ENCODE data around the gene AFAP1L1.

Gene AFAP1L1

GRCh38 chr5:149317281-149318048 lies 45.8 kb downstream of the AFAP1L1 start:
- peak; percentile 41 for DNase-seq

GRCh38 chr5:149319174-149319573 lies 47.5 kb downstream of the AFAP1L1 start:
- no peak for DNase-seq

- no peak for DNase-seq
Observed at GRCh38 chr5:149320791-149321330, 49.2 kb downstream of the AFAP1L1 start.

GRCh38 chr5:149322518-149322917 lies 50.9 kb downstream of the AFAP1L1 start:
- DNase-seq, result no peak

- no peak for DNase-seq
Observed at GRCh38 chr5:149323210-149323609, 51.6 kb downstream of the AFAP1L1 start.

GRCh38 chr5:149323621-149324205 lies 52.1 kb downstream of the AFAP1L1 start:
- DNase-seq, result no peak

- DNase-seq, result no peak
Observed at GRCh38 chr5:149324641-149325040, 53.0 kb downstream of the AFAP1L1 start.

GRCh38 chr5:149325166-149325735 lies 53.6 kb downstream of the AFAP1L1 start:
- DNase-seq, result no peak

- no peak for DNase-seq
Observed at GRCh38 chr5:149325894-149326293, 54.2 kb downstream of the AFAP1L1 start.

GRCh38 chr5:149326611-149327010 lies 55.0 kb downstream of the AFAP1L1 start:
- DNase-seq, result no peak

GRCh38 chr5:149328177-149328576 lies 56.5 kb downstream of the AFAP1L1 start:
- DNase-seq, result no peak

- no peak for DNase-seq
Observed at GRCh38 chr5:149333711-149334443, 62.2 kb downstream of the AFAP1L1 start.

GRCh38 chr5:149337736-149338135 lies 66.1 kb downstream of the AFAP1L1 start:
- DNase-seq, result no peak

GRCh38 chr5:149338364-149338763 lies 66.7 kb downstream of the AFAP1L1 start:
- DNase-seq, result no peak

- DNase-seq, result no peak
Observed at GRCh38 chr5:149340920-149341319, 69.3 kb downstream of the AFAP1L1 start.

- no peak for DNase-seq
Observed at GRCh38 chr5:149341876-149342275, 70.2 kb downstream of the AFAP1L1 start.

- DNase-seq, result no peak
Observed at GRCh38 chr5:149344151-149344550, 72.5 kb downstream of the AFAP1L1 start.

GRCh38 chr5:149345147-149345891 lies 73.7 kb downstream of the AFAP1L1 start, which contains the start of gene GRPEL2:
GRPEL2 (plus strand) TSS chr5:149345499; CDS start chr5:149345540, 41 bp downstream.
- peak; percentile 79 for DNase-seq

GRCh38 chr5:149345892-149346222 lies 74.2 kb downstream of the AFAP1L1 start:
- no peak for DNase-seq

GRCh38 chr5:149348518-149348917 lies 76.9 kb downstream of the AFAP1L1 start:
- DNase-seq, result no peak

GRCh38 chr5:149349382-149349781 lies 77.7 kb downstream of the AFAP1L1 start:
- DNase-seq, result no peak

GRCh38 chr5:149352169-149352568 lies 80.5 kb downstream of the AFAP1L1 start:
- no peak for DNase-seq

GRCh38 chr5:149353911-149354310 lies 82.3 kb downstream of the AFAP1L1 start:
- no peak for DNase-seq
